Astrocyte of the cerebellum (primary cell): ENCODE data around the gene ZNF664.
A peak's percentile ranks its signal among the peaks of the same experiment; 100 is the strongest.

ENCODE experiments used
- DNase-seq: peaks from one replicate; pipeline ENCODE4 v3.0.0-alpha.2; 2011; ENCODE audit warnings: low read depth
- H3K4me3 ChIP-seq: 2 replicates; pipeline ENCODE4 v1.5.1; 2011; ENCODE audit warnings: mild to moderate bottlenecking, low read depth, low read length, moderate library complexity
- CTCF ChIP-seq: IDR thresholded peaks from 2 replicates; pipeline ENCODE4 v1.5.1; 2012; ENCODE audit warnings: low read length, low read depth, moderate library complexity, mild to moderate bottlenecking; ENCODE audit errors: missing control alignments
- in situ Hi-C: cut with HindIII; loops from 2 replicates; pipeline ENCODE4 v1.10.0; 2017; ENCODE audit warnings: low sequenced_read_pairs

The ZNF664 gene

DNA sequence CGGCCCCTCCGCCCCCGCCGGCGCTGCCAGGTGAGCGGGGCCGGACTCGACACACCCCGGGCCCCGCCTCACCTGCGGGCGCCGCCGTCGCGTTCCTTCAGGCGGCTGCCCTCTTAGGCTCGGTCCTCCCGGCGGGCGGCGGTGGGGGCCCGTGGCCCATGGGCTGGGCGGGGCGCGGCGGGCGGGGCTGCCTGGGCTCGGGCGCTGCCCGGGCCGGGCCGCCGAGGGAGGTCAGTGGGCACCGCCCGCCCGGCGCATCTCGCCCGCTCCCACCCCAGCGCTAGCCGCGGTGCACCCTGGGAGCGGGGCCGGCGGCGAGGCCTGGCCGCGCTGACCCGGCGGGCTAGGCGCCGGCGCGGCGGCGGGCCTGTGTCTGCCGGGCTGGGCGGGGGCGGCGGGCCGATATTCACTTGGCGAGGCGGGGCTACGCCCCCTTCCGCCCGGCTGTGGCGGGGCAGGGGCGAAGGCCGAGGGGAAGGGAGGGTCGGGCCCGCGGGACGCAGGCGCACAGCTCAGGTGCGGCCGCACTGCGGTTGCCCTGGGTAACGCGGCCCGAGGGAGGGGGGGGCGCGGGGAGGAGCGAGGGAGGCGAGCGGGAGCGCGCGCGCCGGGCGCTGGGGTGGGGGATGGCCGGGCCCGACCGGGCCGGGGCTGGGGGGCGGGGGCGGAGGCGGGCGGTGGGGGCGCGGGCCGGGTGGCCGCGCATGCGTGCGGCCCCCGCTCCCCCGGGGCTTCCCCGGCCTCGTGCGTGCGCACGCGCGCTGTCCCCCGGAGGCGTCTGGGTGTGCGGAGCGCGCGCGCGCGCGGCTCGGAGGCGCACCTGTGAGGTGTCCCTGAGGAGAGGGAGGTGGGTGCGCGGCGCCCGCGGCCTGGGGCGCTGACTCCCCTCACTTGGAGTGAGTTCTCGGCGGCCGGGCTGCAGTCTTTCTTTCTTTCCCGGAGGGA lies at the start of gene ZNF664, which contains the start of gene CCDC92:
Gene ZNF664 (plus strand): TSS at position 759 of the 945 bp plus-strand sequence. CDS start 38,930 bp downstream, outside the sequence.
Gene CCDC92 (minus strand): TSS at position 375 of the 945 bp plus-strand sequence. CDS start 28,526 bp downstream, outside the sequence.
- TF ChIP-seq CTCF, result no peak
- DNase-seq, result peak; percentile 76
- in situ Hi-C loops, result no loop called here
- H3K4me3 ChIP-seq, result peak within 1 kb of the TSS; percentile 67

DNA sequence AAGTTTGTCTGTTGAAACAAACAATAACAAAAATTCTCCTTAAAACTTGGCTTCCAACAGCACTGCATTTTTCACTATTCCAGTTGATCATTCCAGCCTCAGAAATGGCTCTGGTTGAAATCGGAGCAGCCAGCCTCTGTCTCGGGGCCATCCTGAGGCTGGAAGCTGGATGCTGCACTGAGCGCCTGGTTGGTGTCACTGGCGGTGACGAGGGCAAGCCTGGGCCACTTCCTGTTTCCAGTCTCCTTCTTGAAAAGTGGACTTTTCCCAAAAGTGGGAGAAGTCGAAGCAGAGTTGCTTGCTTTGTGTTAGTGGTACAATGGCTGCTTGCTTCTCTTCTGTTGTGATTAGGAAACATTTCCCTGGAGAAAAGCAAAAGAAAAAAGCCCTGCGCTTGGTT lies 49.1 kb upstream of the ZNF664 start:
- TF ChIP-seq CTCF, result no peak
- DNase-seq, result no peak
- no peak overlapping the region for H3K4me3 ChIP-seq
- in situ Hi-C loops, result no loop called here

- H3K4me3 ChIP-seq, result no peak overlapping the region
- TF ChIP-seq CTCF, result no peak
These were observed 48.5 kb upstream of the ZNF664 start for GRCh38 chr12:123924539-123924938.

GRCh38 chr12:123928274-123928865 lies 44.6 kb upstream of the ZNF664 start:
- no peak overlapping the region for H3K4me3 ChIP-seq
- DNase-seq, result no peak
- no peak for TF ChIP-seq CTCF
- in situ Hi-C loops, result no loop called here

More at GRCh38 chr12:123924539-123924938, 48.5 kb upstream of the ZNF664 start:
- in situ Hi-C loops, result no loop called here
- DNase-seq, result no peak

DNA sequence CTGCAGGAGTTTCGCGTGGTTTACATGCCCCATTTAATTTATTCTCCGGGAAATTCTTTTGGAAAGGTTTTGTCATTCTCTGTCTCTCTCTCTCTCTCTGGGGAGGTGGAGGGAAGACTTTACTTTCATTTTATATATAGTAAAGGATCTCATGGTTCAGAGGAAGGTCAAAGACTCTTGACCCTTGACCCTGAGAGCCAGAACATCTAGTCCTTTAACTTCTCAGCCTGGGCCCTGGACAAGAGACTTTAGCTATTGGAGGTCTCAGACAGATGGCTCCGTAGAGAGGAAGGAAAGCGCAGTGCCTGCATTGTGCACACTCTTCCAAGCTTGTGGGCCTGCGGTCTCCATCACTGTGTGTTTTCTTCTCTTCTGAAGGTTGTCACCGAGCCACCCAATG lies 44.1 kb upstream of the ZNF664 start:
- in situ Hi-C loops, result no loop called here

More for the DNA sequence above, 44.1 kb upstream of the ZNF664 start:
- no peak for DNase-seq
- no peak overlapping the region for H3K4me3 ChIP-seq
- no peak for TF ChIP-seq CTCF
